HG02943 (cell line): ENCODE measurements around the gene GUK1.
"Not testable (repeated sequence)": the region's sequence is repeated elsewhere in the genome, so short reads cannot be mapped to it uniquely, and the experiment has no call there.

Source experiments
- ATAC-seq: cut with Tn5 transposase; IDR thresholded peaks from one replicate; pipeline ENCODE4 v1.9.1; 2021; ENCODE audit warnings: mild to moderate bottlenecking, low read depth, moderate library complexity; ENCODE audit not compliant: unreplicated experiment

The GUK1 gene

DNA sequence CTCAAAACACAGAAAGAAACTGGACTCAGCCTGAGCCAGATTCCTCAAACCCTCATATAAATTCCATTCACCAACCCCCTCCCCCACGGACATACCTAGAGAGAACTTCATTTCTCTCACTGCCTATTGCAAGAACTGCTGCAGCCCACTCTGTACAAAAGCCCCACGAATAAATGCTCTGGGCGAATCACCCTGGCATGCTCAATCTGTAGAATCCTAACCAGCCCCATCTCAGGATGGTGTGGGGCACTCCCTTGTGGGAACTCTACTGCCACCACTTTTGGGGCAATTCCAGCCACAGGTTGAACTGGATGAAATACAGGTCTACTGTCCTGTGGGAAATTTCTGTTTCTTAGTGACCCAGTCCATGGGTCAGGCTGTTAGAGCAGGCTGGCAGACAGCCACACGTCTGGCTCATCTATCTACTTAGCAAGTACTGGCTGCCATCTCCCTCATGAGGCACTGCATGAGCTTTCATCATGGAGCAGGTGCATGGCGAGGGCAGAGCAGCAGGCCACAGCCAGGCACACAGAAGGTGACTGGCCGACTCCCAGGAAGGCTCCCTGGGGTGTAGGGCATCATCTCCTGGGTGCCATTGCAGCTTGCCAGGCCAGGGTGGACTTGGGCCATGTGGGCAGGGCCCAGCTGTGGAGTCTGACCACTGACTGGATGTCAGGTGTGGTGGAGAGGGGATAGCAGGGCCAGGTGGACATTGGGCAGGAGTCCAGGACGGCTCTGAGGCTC lies 35.4 kb upstream of the GUK1 start:
- no peak for ATAC-seq

DNA sequence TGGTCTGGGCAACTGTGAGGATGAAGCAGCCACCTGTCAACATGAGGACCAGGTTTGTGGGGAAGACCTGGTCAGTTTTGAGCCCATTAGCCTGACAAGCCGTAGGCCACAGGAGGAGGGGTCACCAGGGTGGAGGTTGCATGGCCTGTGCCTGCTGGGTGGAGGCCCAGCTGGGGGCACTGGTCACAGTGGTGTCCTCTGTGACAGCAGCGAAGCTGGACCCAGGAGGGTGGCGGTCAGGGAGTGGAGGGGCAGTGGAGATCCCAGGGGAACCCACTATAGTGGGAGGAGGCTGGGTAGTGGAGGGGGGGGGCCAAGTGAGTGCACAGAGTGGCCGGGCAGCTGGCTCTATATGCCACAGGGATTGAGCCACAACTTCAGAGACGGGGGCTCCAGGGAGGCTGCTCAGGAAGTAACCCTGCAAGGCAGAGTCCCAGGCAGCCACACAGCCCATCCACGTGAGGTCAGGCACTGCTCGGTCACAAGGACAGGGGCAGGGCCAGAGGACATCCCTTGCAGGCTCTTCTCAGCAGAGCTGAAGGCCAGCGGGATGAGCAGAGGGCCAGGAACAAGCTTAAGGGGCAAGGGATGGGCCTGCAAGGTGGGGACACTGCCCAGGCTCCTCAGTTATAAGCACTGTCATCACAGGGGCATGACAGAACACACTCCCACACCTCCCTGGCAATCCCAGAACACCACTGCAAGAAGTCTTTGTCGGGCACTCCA lies 34.6 kb upstream of the GUK1 start:
- no peak for ATAC-seq

- no peak for ATAC-seq
These were observed 33.9 kb upstream of the GUK1 start for GRCh38 chr1:228105996-228106799.

GRCh38 chr1:228106800-228107054 lies 33.4 kb upstream of the GUK1 start:
- ATAC-seq = no peak

DNA sequence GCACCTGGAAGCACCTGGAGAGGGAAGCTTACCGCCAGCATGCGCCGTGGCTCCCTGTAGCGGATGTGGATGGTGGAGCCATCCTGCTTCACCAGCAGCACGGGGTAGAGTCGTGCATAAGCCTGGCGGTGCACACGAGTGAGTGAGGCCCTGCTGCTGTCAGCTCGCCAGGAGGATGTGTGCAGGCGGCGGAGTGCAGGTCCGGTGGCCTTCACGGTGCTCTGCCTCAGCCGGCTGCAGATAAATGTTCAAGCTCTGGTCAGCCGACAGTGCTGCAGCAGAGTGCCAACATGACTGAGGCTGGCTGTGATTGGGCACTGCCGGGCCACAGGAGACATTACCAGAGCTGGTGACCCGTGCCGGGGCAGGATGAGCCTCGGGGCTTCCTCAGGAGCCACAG lies 32.4 kb upstream of the GUK1 start:
- no peak for ATAC-seq

DNA sequence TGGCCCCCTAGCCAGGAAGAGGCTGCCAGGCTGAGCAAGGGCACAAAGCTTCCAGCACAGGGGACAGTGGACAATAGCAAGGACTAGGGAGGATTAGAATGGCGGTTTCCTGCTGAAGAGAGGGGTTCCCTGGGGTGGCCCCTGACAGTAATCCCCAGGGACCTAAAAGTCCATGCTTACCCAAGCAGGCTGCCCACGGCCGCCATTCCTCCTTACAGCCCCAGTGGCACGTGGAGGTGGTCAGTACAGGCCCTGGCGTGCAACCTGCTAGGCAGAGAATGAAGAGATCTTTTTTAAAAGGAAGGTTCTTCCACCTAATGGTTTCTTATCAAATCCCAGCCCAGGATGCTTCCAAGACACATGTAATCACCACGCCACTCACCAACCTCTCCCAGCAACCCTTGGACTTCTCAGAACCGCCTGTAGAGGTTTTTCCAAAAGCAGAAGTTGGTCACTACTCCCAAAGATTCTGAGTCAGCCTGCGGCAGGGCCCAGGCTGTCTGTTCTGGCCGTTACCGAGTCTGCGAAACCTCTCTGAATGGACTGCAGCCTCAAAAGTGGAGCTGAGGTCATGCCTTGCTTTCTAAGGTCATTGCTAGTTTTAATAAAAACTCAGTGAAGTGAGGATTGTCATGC lies 31.9 kb upstream of the GUK1 start:
- no peak for ATAC-seq

DNA sequence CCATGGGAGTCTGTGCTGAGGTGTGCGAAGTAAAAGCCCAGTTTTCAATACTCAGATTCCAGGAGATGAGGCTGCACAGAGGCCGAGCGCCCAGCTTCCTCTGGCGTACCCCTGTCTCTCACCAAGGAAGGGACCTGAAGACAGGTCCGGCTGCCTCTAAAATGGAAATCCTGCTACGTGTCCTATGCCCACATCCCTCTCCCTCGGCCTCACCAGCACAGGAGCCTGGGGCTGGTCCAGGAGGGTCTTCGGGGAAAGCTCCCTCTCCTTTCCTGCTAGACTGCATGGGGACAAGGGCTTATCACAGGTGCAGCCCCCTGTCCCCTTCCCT lies 31.4 kb upstream of the GUK1 start:
- no peak for ATAC-seq

- ATAC-seq = peak; percentile 89
These were observed 30.8 kb upstream of the GUK1 start, which contains the start of gene MRPL55 for GRCh38 chr1:228109073-228109961. TSS of gene MRPL55 (minus strand) at chr1:228109299. CDS start at chr1:228108260, 1,039 bp downstream.

GRCh38 chr1:228109962-228110488 lies 30.1 kb upstream of the GUK1 start:
- ATAC-seq = no peak

DNA sequence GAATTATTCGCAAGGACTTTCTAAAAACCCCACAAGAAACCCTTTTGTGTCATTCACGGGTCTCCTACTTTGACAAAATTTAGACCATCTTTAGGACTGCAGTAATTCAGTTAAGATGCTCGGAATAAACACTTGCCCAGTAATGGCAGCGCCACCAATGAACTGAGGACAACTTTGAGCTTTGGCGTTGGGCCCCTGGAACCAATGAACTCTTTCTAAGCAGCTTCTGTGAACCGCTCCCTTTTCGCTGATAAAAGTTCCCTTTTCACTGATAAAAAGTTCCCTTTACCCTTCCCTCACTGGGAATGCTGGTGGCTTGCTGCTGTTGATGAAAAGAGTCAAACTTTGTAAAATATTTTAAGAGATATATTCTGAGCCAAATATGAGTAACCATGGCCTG lies 29.5 kb upstream of the GUK1 start:
- ATAC-seq = no peak

GRCh38 chr1:228111315-228111714 lies 28.8 kb upstream of the GUK1 start:
- ATAC-seq = not testable (repeated sequence)

GRCh38 chr1:228112167-228112566 lies 27.9 kb upstream of the GUK1 start:
- no peak for ATAC-seq

- no peak for ATAC-seq
These were observed 27.5 kb upstream of the GUK1 start for GRCh38 chr1:228112617-228113016.

DNA sequence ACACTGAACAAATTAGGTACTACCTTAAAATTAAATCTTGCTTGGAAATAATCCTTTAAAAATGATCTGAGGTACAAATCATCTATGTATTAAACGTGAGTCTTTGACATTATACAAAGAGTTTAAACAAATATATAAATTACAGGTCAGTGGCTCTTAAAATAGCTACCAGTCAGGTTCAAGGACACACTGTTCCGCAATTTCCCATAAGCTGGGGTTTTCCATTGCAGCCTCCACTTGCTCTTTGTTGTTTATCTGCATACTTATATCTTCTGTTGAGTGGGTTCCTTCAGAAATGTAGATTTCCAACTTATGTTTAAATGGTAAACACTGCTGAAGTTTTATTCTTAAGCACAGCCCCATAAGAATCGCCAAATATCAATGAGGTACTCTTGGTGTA lies 25.3 kb upstream of the GUK1 start:
- no peak for ATAC-seq

DNA sequence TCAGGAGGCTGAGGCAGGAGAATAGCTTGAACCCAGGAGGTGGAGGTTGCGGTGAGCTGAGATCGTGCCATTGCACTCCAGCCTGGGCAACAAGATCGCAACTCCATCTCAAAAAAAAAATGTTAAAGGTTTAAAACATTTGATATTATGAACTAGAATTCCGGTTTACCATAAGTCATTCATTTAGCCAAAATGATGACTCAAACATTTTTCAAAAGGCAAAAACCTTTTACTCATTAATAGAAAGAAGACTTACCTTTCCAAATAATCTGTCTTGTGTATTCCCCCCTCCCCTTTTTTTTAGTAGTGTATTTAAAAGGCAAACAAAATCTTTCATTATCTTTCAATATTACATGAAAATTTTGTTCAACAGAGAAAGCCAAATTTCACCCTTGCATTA lies 22.7 kb upstream of the GUK1 start:
- no peak for ATAC-seq

DNA sequence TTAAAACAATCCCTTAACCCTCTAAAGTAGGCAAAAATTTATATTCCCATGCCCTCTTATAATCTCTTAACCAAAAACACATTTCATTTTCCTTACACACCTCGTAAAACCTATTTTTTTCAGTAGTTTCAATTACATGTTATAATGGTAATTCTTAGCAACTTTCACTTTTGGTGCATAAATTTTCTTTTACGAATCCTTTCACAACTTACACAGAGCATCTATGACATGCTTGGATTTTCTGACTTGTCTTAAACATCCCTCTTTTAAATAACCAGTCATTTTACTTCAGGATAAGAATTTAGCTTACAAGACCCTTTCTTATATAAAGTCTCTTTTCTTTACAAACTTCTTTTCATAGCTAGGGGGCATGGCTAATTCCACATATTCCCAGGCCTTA lies 22.0 kb upstream of the GUK1 start:
- ATAC-seq = no peak

GRCh38 chr1:228120351-228120750 lies 19.7 kb upstream of the GUK1 start:
- ATAC-seq = no peak

- ATAC-seq = no peak
These were observed 19.1 kb upstream of the GUK1 start for GRCh38 chr1:228120857-228121489.

DNA sequence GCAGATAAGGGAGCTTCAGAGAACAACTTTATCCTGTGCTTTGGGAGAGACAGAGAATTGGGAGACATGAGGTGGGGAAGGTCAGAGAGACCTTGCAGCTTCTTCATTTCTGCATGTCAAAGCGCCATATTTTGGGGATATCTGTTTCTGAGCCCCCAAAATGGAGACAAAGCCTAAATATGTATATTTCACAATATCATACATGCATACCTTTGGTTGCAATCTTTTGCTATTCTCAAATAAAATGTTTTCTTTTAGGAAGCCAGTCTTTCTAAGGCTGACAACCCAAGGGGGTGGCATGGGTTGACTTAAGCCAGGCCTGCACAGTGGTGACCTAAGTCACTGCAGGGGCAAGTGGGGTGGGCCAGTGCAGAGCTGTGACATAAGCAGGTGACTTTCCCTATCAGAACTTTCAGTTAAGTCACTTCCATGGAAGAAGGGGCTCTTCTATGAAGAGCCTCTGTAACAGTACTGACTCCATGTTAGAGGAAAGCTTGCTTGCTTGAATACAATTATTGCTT lies 17.1 kb upstream of the GUK1 start:
- no peak for ATAC-seq
